Ovary (tissue), 9 donors: ENCODE measurements around the gene TENM3. TPM values are rescaled to one million over a fixed set of nuclear protein-coding genes. Genes with fewer than 3 reads are reported as not detected.

Experiments used
- DNase-seq, 5 donors: peaks; one replicate each; pipeline ENCODE4 v3.0.0-alpha.2; 2019 to 2020
- H3K27ac ChIP-seq, 2 donors: fragments of 200-600 bp; one replicate each; pipeline versions ENCODE4 v1.5.1 to v1.8.0; 2019 to 2022
- H3K27me3 ChIP-seq: fragments of 200-600 bp; one replicate; pipeline ENCODE4 v1.8.0; 2022
- H3K36me3 ChIP-seq: fragments of 200-600 bp; sonication (generic); one replicate; pipeline ENCODE4 v1.5.1; 2019
- H3K4me1 ChIP-seq: one replicate; pipeline ENCODE4 v1.8.1; 2013; ENCODE audit warnings: mild to moderate bottlenecking, moderate library complexity; ENCODE audit not compliant: insufficient read depth
- H3K4me3 ChIP-seq: fragments of 200-600 bp; sonication (generic); one replicate; pipeline ENCODE4 v1.5.1; 2017
- H3K9me3 ChIP-seq, 2 donors: fragments of 200-600 bp in 1 of 2; sonication (generic) in 1 of 2; one replicate each; pipeline versions ENCODE4 v1.5.1 to v1.8.1; 2013 to 2019; ENCODE audit warnings: mild to moderate bottlenecking in 1 of 2, moderate library complexity in 1 of 2
- CTCF ChIP-seq, 3 donors: fragments of 450-650 bp in 2 of 3; fragments of 200-600 bp in 1 of 3; IDR thresholded peaks; one replicate each; pipeline versions ENCODE4 v1.5.1 to v1.8.0; 2016 to 2022; ENCODE audit warnings: antibody characterized with exemption in 3 of 3, mild to moderate bottlenecking in 1 of 3
- EP300 ChIP-seq: sonication (generic); formaldehyde crosslinking; IDR thresholded peaks from one replicate; pipeline ENCODE4 v1.6.1; 2017; ENCODE audit warnings: antibody characterized with exemption
- POLR2A ChIP-seq: fragments of 450-650 bp; IDR thresholded peaks from one replicate; pipeline ENCODE4 v1.6.1; 2017; ENCODE audit warnings: antibody characterized with exemption, mild to moderate bottlenecking, moderate library complexity
- WGBS, 3 donors: extraction: QIAGEN DNeasy Blood & Tissue Kit in 1 of 3; methylation state at CpG; one replicate each; pipeline versions ENCODE4 v1.1.5 to v1.1.7; 2013 to 2017; 5-methylcytosine and 5-hydroxymethylcytosine counted together
- intact Hi-C, 4 donors: fragments of 100-400 bp; cut with DNase I; formaldehyde crosslinking; loops; one replicate each; pipeline versions ENCODE4 v1.11.0 to v1.15.1; 2022 to 2023
- polyA plus RNA-seq, 2 donors: library from polyadenylated mRNA; stranded (reverse); fragments of 200-250 nt in 1 of 2; fragments of 350-450 nt in 1 of 2; fragmentation: Illumina TruSeq in 1 of 2; extraction: RNeasy Lipid Tissue Mini Kit (QIAGEN cat#74804) in 1 of 2; gene quantifications; one replicate each; pipeline ENCODE4 v1.2.3, GENCODE V29; 2013 to 2014
- total RNA-seq, 7 donors: library from RNA; depleted of rRNA in 2 of 7; stranded (reverse); fragments of >200 nt in 2 of 7; fragmentation: NEBNext Ultra II Directional in 3 of 7; extraction: Animal tissue kit (Norgen Biotek cat#: 25700) in 3 of 7; gene quantifications; one replicate each; pipeline versions ENCODE4 v1.1.0 to v1.2.4, GENCODE V29; 2016 to 2023
- donor health status: DM: no; HTN: no; CAD: no; lungs with moderate emphysema.
- donor health status: DM: no; HTN: no; CAD: no.
- donor health status: Bipolar disorder and iron deficiency.
- donor health status: DM: yes; HTN: yes; CAD: no.
- donor health status: DM: no; HTN: no; CAD: no.
- donor health status: DM: yes; HTN: yes; CAD: no.

The TENM3 gene
- total and polyA plus RNA-seq, 9 donors, result 0.82 to 16.1 (median 5.7) TPM

DNA sequence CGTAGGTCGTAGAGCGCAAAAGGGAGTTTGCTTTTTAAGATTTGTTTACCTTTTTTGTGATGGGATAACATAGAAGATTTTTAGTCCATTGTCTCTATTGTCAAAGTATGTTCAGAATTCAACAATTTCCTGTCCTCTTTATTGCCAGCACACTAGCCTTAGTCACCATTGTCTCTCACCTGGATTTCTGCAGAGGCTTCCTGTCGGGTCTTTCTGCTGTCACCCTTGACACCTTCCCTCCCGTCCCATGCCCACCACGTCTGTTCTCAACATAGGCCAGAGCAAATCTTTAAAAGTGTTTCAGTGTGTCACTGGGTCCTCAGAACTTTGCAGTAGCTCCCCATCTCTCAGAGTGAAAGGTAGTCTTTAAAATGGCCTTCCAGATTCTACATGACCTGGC, 323.9 kb downstream of the TENM3 start:
- no peak overlapping the region for H3K27ac ChIP-seq
- TF ChIP-seq POLR2A, result no peak
- TF ChIP-seq EP300, result no peak
- no peak for TF ChIP-seq CTCF (IDR thresholded peaks at IDR 0.05)
- no peaks in the 10 kb centered on the region for H3K9me3 ChIP-seq
- no peak for DNase-seq
- no peak overlapping the region for H3K4me3 ChIP-seq
- 79 to 90% (median 84%) methylated on average over 6 of the region's 6 CpGs for WGBS, 3 donors
- no peaks in the 10 kb centered on the region for H3K4me1 ChIP-seq
- H3K27me3 ChIP-seq, result no peaks in the 10 kb centered on the region
- intact Hi-C loops, result no loop called here
- no peaks in the 10 kb centered on the region for H3K36me3 ChIP-seq

DNA sequence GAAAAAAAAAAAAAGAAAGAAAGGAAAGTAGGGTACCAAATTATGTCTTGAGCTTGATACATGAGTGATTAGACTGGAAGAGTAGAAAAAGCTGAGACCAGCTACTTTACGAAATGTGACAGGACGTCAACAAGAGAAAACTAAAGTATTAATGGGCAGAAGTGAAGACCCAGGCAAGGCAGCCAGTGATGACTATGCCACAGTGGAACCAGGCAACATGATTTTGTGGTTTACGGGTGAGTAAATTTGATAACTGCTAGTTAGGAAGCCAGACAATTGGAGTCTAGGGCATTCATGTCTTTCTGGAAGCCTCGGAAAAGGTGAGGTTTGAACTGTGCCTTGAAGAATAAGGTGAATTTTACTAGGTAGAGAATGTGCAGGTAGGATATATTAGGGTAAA, 326.4 kb downstream of the TENM3 start:
- intact Hi-C loops, result no loop called here
- Histone ChIP-seq H3K9me3 (no peaks in the 10 kb centered on the region), H3K36me3 (no peaks in the 10 kb centered on the region), H3K27me3 (no peaks in the 10 kb centered on the region), H3K27ac (no peak overlapping the region), H3K4me1 (no peaks in the 10 kb centered on the region), H3K4me3 (no peak overlapping the region)
- no peak for DNase-seq
- 91 to 95% (median 94%) methylated on average over 4 of the region's 4 CpGs for WGBS, 3 donors
- TF ChIP-seq CTCF (IDR thresholded peaks at IDR 0.05) (no peak), EP300 (no peak), POLR2A (no peak)

GRCh38 chr4:182574706-182575105, 331.5 kb downstream of the TENM3 start:
- no peaks in the 10 kb centered on the region for H3K27me3 ChIP-seq
- intact Hi-C loops, result no loop called here
- no peaks in the 10 kb centered on the region for H3K4me1 ChIP-seq
- H3K36me3 ChIP-seq, result no peaks in the 10 kb centered on the region
- no peak for DNase-seq
- no peak overlapping the region for H3K27ac ChIP-seq
- no peaks in the 10 kb centered on the region for H3K9me3 ChIP-seq
- no peak overlapping the region for H3K4me3 ChIP-seq
- TF ChIP-seq EP300, result no peak
- no peak for TF ChIP-seq POLR2A
- no peak for TF ChIP-seq CTCF (IDR thresholded peaks at IDR 0.05)
- 46 to 50% (median 49%) methylated on average over 5 of the region's 5 CpGs for WGBS, 3 donors

DNA sequence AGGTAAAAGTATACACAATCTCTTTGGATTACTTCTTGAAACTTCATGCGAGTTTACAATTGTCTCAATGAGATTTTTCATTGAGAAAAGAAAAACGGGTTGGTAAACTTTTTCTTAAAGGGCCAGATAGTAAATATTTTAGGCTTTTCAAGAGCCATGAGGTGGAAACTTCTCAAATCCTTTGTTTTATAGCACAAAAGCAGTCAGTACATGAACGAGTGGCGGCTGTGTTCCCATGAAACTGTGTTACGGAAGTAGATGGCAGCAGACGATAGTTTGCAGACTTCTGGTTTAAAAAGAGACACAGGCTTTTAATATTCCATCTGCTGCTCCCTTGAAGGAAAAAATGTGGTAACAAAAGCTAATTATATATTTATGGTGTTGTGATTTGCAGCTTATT, 332.0 kb downstream of the TENM3 start:
- H3K4me3 ChIP-seq, result no peak overlapping the region

More for the DNA sequence above, 332.0 kb downstream of the TENM3 start:
- Histone ChIP-seq H3K36me3 (no peaks in the 10 kb centered on the region), H3K27ac (no peak overlapping the region), H3K4me1 (no peaks in the 10 kb centered on the region), H3K27me3 (no peaks in the 10 kb centered on the region), H3K9me3 (no peaks in the 10 kb centered on the region)
- no peak for DNase-seq
- TF ChIP-seq POLR2A (no peak), EP300 (no peak), CTCF (IDR thresholded peaks at IDR 0.05) (no peak)
- 13 to 25% (median 14%) methylated on average over 6 of the region's 6 CpGs for WGBS, 3 donors
- intact Hi-C loops, result no loop called here
